Measurements from ENCODE around the gene RALGPS1. TPM values are rescaled to one million over a fixed set of nuclear protein-coding genes. Genes with fewer than 3 reads are reported as not detected.

RALGPS1 gene
- total and polyA plus RNA-seq, 10 donors, result 2.5 to 27.3 (median 14.1) TPM

DNA sequence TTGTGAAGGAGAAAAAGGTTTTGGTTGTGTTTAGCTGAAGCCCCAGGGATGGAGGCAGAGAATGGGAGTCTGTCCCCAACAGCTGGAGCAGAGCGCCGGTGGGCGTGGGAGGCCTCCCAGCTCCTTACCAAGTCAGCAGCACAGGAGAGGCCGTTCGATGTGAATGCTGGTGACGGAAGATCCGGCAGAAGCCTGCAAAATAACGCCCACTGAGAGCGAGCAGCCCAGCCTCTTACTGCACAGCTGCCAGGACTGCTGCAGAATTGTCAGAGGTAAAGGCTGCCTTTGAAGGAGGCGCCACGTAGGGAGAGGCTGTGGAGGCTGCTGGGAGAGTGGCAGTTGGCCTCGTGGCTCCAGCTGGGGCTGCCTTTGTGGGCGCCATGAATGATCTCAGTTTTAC lies 181.6 kb downstream of the RALGPS1 start:
- DNase-seq, result no peak
- H3K27ac ChIP-seq, result peak overlapping the region in 3 of 8 donors; percentile 25 to 44 (median 43)
- TF ChIP-seq POLR2AphosphoS5 (IDR thresholded peaks at IDR 0.05), result peak in 1 of 3 donors; percentile 28
- no peak for TF ChIP-seq POLR2A (IDR thresholded peaks at IDR 0.05)

DNA sequence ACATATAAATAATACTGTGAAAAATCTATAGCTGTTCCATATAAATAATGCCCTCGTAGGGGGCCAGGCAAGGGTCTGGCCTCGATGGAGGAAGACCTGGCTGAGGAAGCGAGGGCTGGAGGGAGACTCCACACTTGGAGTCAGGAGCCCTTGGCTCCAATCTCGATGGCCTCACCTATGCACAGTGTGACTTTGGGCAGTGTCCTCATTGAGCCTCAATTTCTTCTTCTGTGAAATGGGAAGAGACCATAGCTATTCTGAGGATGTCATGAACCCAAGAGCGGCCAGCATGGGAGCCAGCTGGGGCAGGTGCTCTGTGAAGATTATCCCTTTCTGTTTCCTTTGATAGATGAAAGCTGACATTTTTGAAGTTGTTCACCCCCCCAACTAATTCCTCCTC lies 183.1 kb downstream of the RALGPS1 start:
- no peak for TF ChIP-seq POLR2AphosphoS5 (IDR thresholded peaks at IDR 0.05)
- TF ChIP-seq, protein P1, sequence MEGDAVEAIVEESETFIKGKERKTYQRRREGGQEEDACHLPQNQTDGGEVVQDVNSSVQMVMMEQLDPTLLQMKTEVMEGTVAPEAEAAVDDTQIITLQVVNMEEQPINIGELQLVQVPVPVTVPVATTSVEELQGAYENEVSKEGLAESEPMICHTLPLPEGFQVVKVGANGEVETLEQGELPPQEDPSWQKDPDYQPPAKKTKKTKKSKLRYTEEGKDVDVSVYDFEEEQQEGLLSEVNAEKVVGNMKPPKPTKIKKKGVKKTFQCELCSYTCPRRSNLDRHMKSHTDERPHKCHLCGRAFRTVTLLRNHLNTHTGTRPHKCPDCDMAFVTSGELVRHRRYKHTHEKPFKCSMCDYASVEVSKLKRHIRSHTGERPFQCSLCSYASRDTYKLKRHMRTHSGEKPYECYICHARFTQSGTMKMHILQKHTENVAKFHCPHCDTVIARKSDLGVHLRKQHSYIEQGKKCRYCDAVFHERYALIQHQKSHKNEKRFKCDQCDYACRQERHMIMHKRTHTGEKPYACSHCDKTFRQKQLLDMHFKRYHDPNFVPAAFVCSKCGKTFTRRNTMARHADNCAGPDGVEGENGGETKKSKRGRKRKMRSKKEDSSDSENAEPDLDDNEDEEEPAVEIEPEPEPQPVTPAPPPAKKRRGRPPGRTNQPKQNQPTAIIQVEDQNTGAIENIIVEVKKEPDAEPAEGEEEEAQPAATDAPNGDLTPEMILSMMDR (IDR thresholded peaks at IDR 0.05 in 8 of 11, conservative IDR thresholded peaks at IDR 0.05 in 3 of 11), result no peak
- no peak for TF ChIP-seq POLR2A (IDR thresholded peaks at IDR 0.05)
- Histone ChIP-seq H3K27ac (no peak overlapping the region), H3K27me3 (replicated peaks in 1 of 7) (no peaks in the 10 kb centered on the region), H3K4me1 (peaks cover 0 to 17% (median 5%) of the 10 kb centered on the region in 6 donors), H3K4me3 (no peak overlapping the region), H3K36me3 (peaks cover 0 to 45% (median 4%) of the 10 kb centered on the region in 6 donors), H3K9me3 (no peaks in the 10 kb centered on the region)
- intact Hi-C loops (cut with DNase I; ENCODE audit: low total_unique reads), result no loop called here
- no peak for DNase-seq
- 87 to 95% (median 93%) methylated on average over 5 of the region's 5 CpGs for WGBS, 5 donors

More for the DNA sequence above, 181.6 kb downstream of the RALGPS1 start:
- Histone ChIP-seq H3K27me3 (replicated peaks in 1 of 7) (no peaks in the 10 kb centered on the region), H3K36me3 (peaks cover 0 to 57% (median 11%) of the 10 kb centered on the region in 6 donors), H3K9me3 (no peaks in the 10 kb centered on the region), H3K4me1 (peaks cover 0 to 22% (median 7%) of the 10 kb centered on the region in 6 donors), H3K4me3 (no peak overlapping the region)
- WGBS, 5 donors, result 76 to 85% (median 82%) methylated on average over 13 of the region's 13 CpGs
- intact Hi-C loops (cut with DNase I; ENCODE audit: low total_unique reads), result no loop called here

DNA sequence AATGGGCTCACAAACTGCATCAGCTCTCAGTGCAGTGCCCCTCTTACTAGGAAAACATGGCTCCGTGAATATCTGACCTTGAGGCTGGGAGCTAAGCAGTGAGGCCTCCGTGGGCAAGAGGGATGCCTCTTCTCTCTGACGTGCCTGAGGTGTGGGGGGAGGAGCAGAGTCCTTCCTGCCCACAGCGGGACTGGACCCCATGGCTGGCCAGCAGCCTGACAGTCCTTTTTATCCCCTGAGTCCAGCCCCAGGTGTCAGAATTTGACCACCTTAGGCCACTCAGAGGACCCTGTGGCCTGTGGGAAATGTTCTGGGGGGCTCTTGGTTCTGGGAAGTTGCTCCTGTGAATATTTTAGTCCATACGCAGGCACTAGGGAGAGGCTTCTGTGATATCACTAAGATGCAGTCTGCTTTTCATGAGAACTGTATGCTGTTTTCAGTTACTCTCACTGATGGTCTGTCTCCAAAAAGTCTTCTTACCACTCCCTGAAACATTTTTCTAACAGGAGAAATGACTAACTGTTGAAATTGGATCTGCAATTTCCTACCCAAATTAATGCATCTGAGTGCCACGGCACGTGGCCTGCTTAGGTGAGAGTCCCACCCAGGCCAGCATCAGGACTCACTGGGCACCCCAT lies 184.5 kb downstream of the RALGPS1 start:
- Histone ChIP-seq H3K36me3 (peaks cover 0 to 31% (median 0%) of the 10 kb centered on the region in 6 donors), H3K4me3 (no peak overlapping the region), H3K4me1 (peaks cover 0 to 30% (median 12%) of the 10 kb centered on the region in 6 donors), H3K27me3 (replicated peaks in 1 of 7) (no peaks in the 10 kb centered on the region), H3K9me3 (no peaks in the 10 kb centered on the region), H3K27ac (peak overlapping the region in 1 of 8 donors; percentile 9)
- WGBS, 5 donors, result 66 to 87% (median 82%) methylated on average over 6 to 7 of the region's 7 CpGs
- TF ChIP-seq POLR2A (IDR thresholded peaks at IDR 0.05) (no peak), POLR2AphosphoS5 (IDR thresholded peaks at IDR 0.05) (no peak)
- TF ChIP-seq, protein P1 (IDR thresholded peaks at IDR 0.05 in 8 of 11, conservative IDR thresholded peaks at IDR 0.05 in 3 of 11), result no peak
- intact Hi-C loops (cut with DNase I; ENCODE audit: low total_unique reads), result no loop called here
- DNase-seq, result no peak

DNA sequence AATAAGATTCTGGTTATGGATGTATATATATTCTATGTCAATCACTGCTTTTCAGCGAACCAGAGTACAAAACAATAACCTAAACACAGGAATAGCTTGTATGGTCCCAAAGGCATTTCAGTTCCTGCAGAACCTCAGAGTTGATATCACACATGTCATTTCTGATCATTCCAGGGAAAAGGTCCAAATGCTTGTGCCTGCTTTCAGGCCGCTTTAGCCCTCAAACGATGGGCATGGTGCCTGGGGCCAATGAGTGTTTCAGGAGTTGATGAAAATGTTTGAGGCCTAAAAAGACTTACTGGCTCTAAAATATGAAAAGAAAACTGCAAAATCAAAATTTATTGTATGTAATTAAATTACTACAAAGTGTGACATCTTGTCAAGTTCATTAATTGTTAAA lies 185.1 kb downstream of the RALGPS1 start:
- no peak for TF ChIP-seq POLR2A (IDR thresholded peaks at IDR 0.05)
- TF ChIP-seq, protein P1 (IDR thresholded peaks at IDR 0.05 in 8 of 11, conservative IDR thresholded peaks at IDR 0.05 in 3 of 11), result no peak
- no peak for TF ChIP-seq POLR2AphosphoS5 (IDR thresholded peaks at IDR 0.05)
- Histone ChIP-seq H3K4me3 (no peak overlapping the region), H3K27ac (no peak overlapping the region), H3K9me3 (no peaks in the 10 kb centered on the region), H3K27me3 (replicated peaks in 1 of 7) (no peaks in the 10 kb centered on the region), H3K4me1 (peaks cover 0 to 36% (median 18%) of the 10 kb centered on the region in 6 donors), H3K36me3 (peaks cover 0 to 32% (median 0%) of the 10 kb centered on the region in 6 donors)
- intact Hi-C loops (cut with DNase I; ENCODE audit: low total_unique reads), result no loop called here
- no peak for DNase-seq
- 81 to 97% (median 89%) methylated on average over 3 of the region's 3 CpGs for WGBS, 5 donors
